Body of pancreas (tissue), 4 donors: ENCODE data around the gene ZNF226. TPM values are rescaled to one million over a fixed set of nuclear protein-coding genes. Genes with fewer than 3 reads are reported as not detected.
"Not testable (repeated sequence)": the region's sequence is repeated elsewhere in the genome, so short reads cannot be mapped to it uniquely, and the experiment has no call there.

ENCODE experiments used
- ATAC-seq: fragments of 150-250 bp; one replicate; pipeline ENCODE4 v1.9.1; 2016
- DNase-seq, 4 donors: peaks; one replicate each; pipeline ENCODE4 v3.0.0-alpha.2; 2019
- H3K27ac ChIP-seq, 4 donors: fragments of 200-600 bp; sonication (generic); 1 replicate in 3 of 4; 2 replicates in 1 of 4; pipeline versions ENCODE4 v1.5.1 to v1.6.1; 2016 to 2019; ENCODE audit warnings: mild to moderate bottlenecking in 1 of 4, mixed read lengths in 1 of 4, moderate library complexity in 1 of 4
- H3K27me3 ChIP-seq, 2 donors: fragments of 200-600 bp; sonication (generic); one replicate each; pipeline ENCODE4 v1.6.0; 2016; ENCODE audit warnings: mild to moderate bottlenecking in 1 of 2
- H3K36me3 ChIP-seq, 2 donors: fragments of 200-600 bp; sonication (generic); replicated peaks in 1 of 2; 2 replicates each; pipeline ENCODE4 v1.5.1; 2016; ENCODE audit warnings: low read depth in 2 of 2; ENCODE audit not compliant: insufficient read depth in 1 of 2
- H3K4me1 ChIP-seq: fragments of 200-600 bp; sonication (generic); one replicate; pipeline ENCODE4 v1.6.0; 2016
- H3K4me3 ChIP-seq, 2 donors: fragments of 200-600 bp; sonication (generic); 1 replicate in 1 of 2; 2 replicates in 1 of 2; pipeline ENCODE4 v1.5.1; 2016 to 2019
- H3K9me3 ChIP-seq, 3 donors: fragments of 200-600 bp; sonication (generic); 1 replicate in 2 of 3; 2 replicates in 1 of 3; pipeline ENCODE4 v1.5.1; 2016
- POLR2A ChIP-seq, 3 donors: fragments of 450-650 bp; IDR thresholded peaks; one replicate each; pipeline ENCODE4 v1.6.1; 2016; ENCODE audit warnings: antibody characterized with exemption in 3 of 3, mild to moderate bottlenecking in 2 of 3
- WGBS, 2 donors: methylation state at CpG; one replicate each; pipeline ENCODE4 v1.1.5; 2017; 5-methylcytosine and 5-hydroxymethylcytosine counted together
- intact Hi-C: fragments of 100-400 bp; cut with DNase I; formaldehyde crosslinking; loops from one replicate; pipeline ENCODE4 v1.15.1; 2023
- total RNA-seq, 2 donors: library from RNA; depleted of rRNA; stranded (reverse); fragments of >200 nt; gene quantifications; one replicate each; pipeline ENCODE4 v1.1.0, GENCODE V29; 2016
- TF ChIP-seq, protein P1 (sequence below), 7 experiments: fragments of 450-650 bp in 4 of 7; fragments of 200-600 bp in 3 of 7; sonication (generic) in 3 of 7; IDR thresholded peaks; one replicate each; pipeline ENCODE4 v1.5.1; 2016 to 2019; ENCODE audit warnings: antibody characterized with exemption in 7 of 7

ZNF226 gene
- total RNA-seq, 2 donors from 2014 or later, result 4.6 to 13.5 TPM

DNA sequence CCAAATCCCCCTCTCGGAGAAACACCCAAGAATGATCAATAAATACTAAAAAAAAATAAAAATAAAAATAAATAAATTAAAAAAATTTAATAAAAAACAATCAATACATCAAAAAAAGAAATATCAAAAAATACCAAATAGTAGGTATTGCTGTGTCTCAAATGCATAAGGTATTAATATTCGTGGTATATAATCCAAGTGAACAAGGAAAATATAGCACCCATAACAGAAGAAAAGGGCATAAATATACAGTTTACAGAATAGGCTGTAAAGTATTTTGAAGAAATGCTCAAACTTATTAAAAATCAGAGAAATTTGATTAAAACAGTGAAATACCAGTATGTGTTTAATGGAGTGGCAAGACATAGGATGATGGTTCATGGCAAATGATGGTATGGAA, 39.9 kb downstream of the ZNF226 start:
- ATAC-seq (no peak), DNase-seq (no peak)
- H3K27ac ChIP-seq, result no peak overlapping the region
- peaks cover 0 to 10% (median 0%) of the 10 kb centered on the region in 3 donors for H3K9me3 ChIP-seq
- TF ChIP-seq, protein P1, sequence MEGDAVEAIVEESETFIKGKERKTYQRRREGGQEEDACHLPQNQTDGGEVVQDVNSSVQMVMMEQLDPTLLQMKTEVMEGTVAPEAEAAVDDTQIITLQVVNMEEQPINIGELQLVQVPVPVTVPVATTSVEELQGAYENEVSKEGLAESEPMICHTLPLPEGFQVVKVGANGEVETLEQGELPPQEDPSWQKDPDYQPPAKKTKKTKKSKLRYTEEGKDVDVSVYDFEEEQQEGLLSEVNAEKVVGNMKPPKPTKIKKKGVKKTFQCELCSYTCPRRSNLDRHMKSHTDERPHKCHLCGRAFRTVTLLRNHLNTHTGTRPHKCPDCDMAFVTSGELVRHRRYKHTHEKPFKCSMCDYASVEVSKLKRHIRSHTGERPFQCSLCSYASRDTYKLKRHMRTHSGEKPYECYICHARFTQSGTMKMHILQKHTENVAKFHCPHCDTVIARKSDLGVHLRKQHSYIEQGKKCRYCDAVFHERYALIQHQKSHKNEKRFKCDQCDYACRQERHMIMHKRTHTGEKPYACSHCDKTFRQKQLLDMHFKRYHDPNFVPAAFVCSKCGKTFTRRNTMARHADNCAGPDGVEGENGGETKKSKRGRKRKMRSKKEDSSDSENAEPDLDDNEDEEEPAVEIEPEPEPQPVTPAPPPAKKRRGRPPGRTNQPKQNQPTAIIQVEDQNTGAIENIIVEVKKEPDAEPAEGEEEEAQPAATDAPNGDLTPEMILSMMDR (IDR thresholded peaks at IDR 0.05), result no peak
- TF ChIP-seq POLR2A (IDR thresholded peaks at IDR 0.05), result no peak
- no peaks in the 10 kb centered on the region for H3K27me3 ChIP-seq
- intact Hi-C loops, result no loop called here
- H3K4me1 ChIP-seq, result peaks cover 8% of the 10 kb centered on the region
- no peak overlapping the region for H3K4me3 ChIP-seq
- no peaks in the 10 kb centered on the region for H3K36me3 ChIP-seq
- 60 to 61% methylated on average over 2 of the region's 2 CpGs for WGBS, 2 donors

DNA sequence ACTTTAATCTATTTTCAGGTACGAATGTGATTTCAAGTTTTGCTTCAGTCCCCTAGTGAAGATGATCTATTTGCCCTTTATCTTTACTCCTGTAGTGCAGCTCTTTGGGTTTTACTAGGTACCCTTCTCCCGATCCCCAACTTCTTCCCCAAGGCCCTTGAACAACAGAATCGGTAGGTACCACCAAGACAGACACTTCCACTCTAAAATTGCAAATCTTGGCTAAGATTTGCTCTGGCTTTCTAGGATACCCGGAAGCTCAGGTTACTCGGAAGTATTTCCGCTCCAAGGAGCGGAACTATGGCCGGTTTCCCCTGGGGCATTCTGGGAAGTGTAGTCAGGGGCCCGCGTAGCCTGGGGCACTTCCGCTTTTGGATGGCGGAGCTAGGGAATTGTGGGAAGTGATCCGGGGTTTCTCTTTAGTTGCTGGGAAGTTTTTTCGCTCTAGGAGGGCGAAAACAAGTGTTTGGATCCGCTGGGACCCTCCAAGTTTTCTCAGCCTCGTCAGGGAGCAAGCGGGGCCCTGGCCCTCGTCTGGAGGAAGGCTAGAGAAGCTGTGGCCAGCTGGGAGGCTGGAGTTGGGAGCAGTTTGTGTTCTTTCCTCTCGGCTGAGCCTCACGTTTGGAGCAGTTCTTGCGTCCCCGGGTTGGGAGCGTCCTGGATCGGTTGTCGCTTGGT, 42.4 kb downstream of the ZNF226 start:
- TF ChIP-seq, protein P1 (IDR thresholded peaks at IDR 0.05), result no peak
- peak in 2 of 3 donors; percentile 29 to 35 for TF ChIP-seq POLR2A (IDR thresholded peaks at IDR 0.05)

DNA sequence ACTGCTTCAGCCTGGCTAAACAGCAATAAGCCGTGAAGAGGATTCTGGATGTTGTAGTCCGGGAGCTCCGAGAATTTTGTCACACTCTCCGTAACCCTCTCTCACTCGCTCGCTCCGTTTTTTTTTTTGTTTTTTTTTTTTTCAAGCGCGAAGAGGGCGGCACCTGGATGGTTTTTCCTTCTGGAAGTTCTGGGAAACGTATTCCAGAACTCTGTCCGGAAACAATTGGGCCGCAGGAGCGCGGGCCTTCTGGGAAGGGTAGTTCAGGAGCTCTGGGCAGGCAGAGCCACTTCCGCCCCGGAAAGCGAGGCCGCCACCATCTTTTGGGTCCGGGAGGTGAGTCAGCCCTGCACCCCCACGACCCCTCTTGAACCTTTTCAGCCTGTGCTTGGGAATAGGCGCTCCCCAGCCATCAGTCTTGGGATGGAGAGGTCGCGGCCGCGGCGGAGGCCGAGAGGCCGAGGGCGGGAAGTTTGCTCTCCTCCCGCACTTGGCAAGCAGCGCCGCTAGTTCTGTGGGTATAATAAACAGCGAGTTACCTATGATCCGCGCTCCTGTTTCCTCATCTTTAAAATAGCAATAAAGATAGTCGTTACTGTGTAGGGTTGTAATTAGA, 47.5 kb downstream of the ZNF226 start, which contains the start of gene ZNF227:
Gene ZNF227 (plus strand): TSS at position 283 of the 616 bp plus-strand sequence. CDS start 5,261 bp downstream, outside the sequence.
- DNase-seq (peak; percentile 90 to 94 (median 93)), ATAC-seq (peak; percentile 96)
- H3K27ac ChIP-seq, result peak within 1 kb of the TSS; percentile 63 to 77 (median 72)
- WGBS, 2 donors, result 0% methylated on average over 21 to 37 of the region's 37 CpGs
- H3K4me3 ChIP-seq, result peak within 1 kb of the TSS; percentile 57 to 93
- intact Hi-C loops, result no loop called here
- H3K9me3 ChIP-seq, result no peaks in the 10 kb centered on the region
- peaks cover 0 to 1% of the 10 kb centered on the region in 2 donors for H3K36me3 ChIP-seq
- H3K4me1 ChIP-seq, result peaks cover 14% of the 10 kb centered on the region
- H3K27me3 ChIP-seq, result no peaks in the 10 kb centered on the region
- peak in 2 of 3 donors; percentile 57 to 63 for TF ChIP-seq POLR2A (IDR thresholded peaks at IDR 0.05)
- TF ChIP-seq, protein P1 (IDR thresholded peaks at IDR 0.05), result no peak

More for the DNA sequence above, 42.4 kb downstream of the ZNF226 start:
- ATAC-seq (peak; percentile 90), DNase-seq (peak; percentile 81 to 91 (median 88))
- H3K27me3 ChIP-seq, result no peaks in the 10 kb centered on the region
- intact Hi-C loops, result no loop called here
- 3% methylated on average over 26 of the region's 26 CpGs for WGBS, 2 donors
- H3K4me3 ChIP-seq, result peak overlapping the region; percentile 38 to 74
- peaks cover 0 to 10% (median 0%) of the 10 kb centered on the region in 3 donors for H3K9me3 ChIP-seq
- H3K27ac ChIP-seq, result peak overlapping the region; percentile 57 to 84 (median 71)
- peaks cover 8% of the 10 kb centered on the region for H3K4me1 ChIP-seq
- H3K36me3 ChIP-seq, result no peaks in the 10 kb centered on the region

DNA sequence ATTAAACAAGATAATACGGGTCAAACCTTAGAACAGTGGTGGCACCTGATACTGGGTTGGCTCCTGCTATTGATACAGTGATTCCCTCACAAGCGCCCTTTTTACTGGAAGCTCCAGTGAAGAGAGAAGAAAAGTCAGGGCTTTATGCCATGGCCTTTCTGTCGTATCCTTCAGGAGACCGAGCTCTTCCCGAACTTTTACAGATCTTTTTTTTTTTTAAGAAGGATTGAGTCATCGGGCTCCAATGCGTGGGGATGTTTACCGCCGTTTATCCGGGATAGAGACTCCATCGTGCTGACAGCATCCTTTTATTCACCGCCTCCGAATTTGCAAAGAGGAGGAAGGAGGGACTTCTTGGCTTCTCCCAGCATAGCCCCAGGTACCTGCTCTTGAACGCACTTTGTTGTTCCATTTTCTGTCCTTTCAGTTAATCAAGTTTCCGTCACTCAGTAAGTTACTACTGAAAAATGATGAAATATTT, 48.0 kb downstream of the ZNF226 start:
- DNase-seq (no peak), ATAC-seq (no peak)
- intact Hi-C loops, result no loop called here
- Histone ChIP-seq H3K4me3 (peak overlapping the region; percentile 57 to 93), H3K27me3 (no peaks in the 10 kb centered on the region), H3K36me3 (peaks cover 3 to 4% of the 10 kb centered on the region in 2 donors), H3K9me3 (no peaks in the 10 kb centered on the region), H3K27ac (peak overlapping the region; percentile 63 to 77 (median 72)), H3K4me1 (peaks cover 11% of the 10 kb centered on the region)
- no peak for TF ChIP-seq POLR2A (IDR thresholded peaks at IDR 0.05)
- TF ChIP-seq, protein P1 (IDR thresholded peaks at IDR 0.05), result no peak
- 4% methylated on average over 15 of the region's 15 CpGs for WGBS, 2 donors

DNA sequence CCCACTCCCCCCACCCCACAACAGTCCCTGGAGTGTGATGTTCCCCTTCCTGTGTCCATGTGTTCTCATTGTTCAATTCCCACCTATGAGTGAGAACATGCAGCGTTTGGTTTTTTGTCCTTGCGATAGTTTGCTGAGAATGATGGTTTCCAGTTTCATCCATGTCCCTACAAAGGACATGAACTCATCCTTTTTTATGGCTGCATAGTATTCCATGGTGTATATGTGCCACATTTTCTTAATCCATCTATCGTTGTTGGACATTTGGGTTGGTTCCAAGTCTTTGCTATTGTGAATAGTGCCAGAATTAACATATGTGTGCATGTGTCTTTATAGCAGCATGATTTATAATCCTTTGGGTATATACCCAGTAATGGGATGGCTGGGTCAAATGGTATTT, 55.0 kb downstream of the ZNF226 start:
- H3K36me3 ChIP-seq, intact Hi-C loops: not testable (repeated sequence)

DNA sequence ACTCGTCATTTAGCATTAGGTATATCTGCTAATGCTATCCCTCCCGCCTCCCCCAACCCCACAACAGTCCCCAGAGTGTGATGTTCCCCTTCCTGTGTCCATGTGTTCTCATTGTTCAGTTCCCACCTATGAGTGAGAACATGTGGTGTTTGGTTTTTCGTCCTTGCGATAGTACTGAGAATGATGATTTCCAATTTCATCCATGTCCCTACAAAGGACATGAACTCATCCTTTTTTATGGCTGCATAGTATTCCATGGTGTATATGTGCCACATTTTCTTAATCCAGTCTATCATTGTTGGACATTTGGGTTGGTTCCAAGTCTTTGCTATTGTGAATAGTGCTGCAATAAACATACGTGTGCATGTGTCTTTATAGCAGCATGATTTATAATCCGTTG, 55.9 kb downstream of the ZNF226 start:
- H3K27me3 ChIP-seq, H3K4me1 ChIP-seq, H3K36me3 ChIP-seq, H3K27ac ChIP-seq, DNase-seq, H3K9me3 ChIP-seq, ATAC-seq, intact Hi-C loops, H3K4me3 ChIP-seq: not testable (repeated sequence)
- 94 to 99% methylated on average over 6 of the region's 6 CpGs for WGBS, 2 donors

More for the DNA sequence above, 55.0 kb downstream of the ZNF226 start:
- not testable (repeated sequence) for H3K4me3 ChIP-seq, ATAC-seq, H3K27me3 ChIP-seq, H3K27ac ChIP-seq, H3K9me3 ChIP-seq, DNase-seq, H3K4me1 ChIP-seq
- WGBS, 2 donors, result 88 to 100% methylated on average over 3 of the region's 3 CpGs

DNA sequence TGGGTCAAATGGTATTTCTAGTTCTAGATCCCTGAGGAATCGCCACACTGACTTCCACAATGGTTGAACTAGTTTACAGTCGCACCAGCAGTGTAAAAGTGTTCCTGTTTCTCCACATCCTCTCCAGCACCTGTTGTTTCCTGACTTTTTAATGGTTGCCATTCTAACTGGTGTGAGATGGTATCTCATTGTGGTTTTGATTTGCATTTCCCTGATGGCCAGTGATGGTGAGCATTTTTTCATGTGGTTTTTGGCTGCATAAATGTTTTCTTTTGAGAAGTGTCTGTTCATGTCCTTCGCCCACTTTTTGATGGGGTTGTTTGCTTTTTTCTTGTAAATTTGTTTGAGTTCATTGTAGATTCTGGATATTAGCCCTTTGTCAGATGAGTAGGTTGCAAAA, 56.4 kb downstream of the ZNF226 start:
- H3K27ac ChIP-seq, DNase-seq, H3K4me3 ChIP-seq, H3K4me1 ChIP-seq, H3K36me3 ChIP-seq, intact Hi-C loops, H3K27me3 ChIP-seq, ATAC-seq: not testable (repeated sequence)
- peaks cover 0 to 10% (median 0%) of the 10 kb centered on the region in 3 donors for H3K9me3 ChIP-seq
- 94 to 100% methylated on average over 1 to 3 of the region's 3 CpGs for WGBS, 2 donors
